Stimulated activated effector memory CD8-positive, alpha-beta T cell treated with anti-CD3 and anti-CD28 coated beads, Interleukin-12 subunit alpha, Interleukin-12 subunit beta, amount 100 ng/mL, for 72 hours (primary cell): ENCODE data around the gene SYNE3.
A peak's percentile ranks its signal among the peaks of the same experiment; 100 is the strongest.

Source experiments
- ATAC-seq: fragments of 150-1000 bp; cut with Tn5 transposase; 2 replicates; pipeline ENCODE4 v1.10.0; 2021
- DNase-seq, 2 donors: peaks; one replicate each; pipeline ENCODE4 v3.0.0; 2021 to 2022; ENCODE audit warnings: low spot score in 2 of 2
- H3K27ac Mint-ChIP-seq: one replicate; pipeline ENCODE4 v1.8.0; 2022; ENCODE audit warnings: mild to moderate bottlenecking, mixed read lengths
- H3K36me3 Mint-ChIP-seq: one replicate; pipeline ENCODE4 v1.8.0; 2022; ENCODE audit warnings: mild to moderate bottlenecking, mixed read lengths
- H3K4me1 Mint-ChIP-seq: one replicate; pipeline ENCODE4 v1.8.0; 2022; ENCODE audit warnings: mixed read lengths
- H3K4me3 Mint-ChIP-seq: one replicate; pipeline ENCODE4 v1.8.0; 2022; ENCODE audit warnings: mild to moderate bottlenecking, mixed read lengths
- H3K9me3 Mint-ChIP-seq: one replicate; pipeline ENCODE4 v1.8.0; 2022; ENCODE audit warnings: mixed read lengths

Gene SYNE3

GRCh38 chr14:95471476-95471875, 45.0 kb downstream of the SYNE3 start:
- DNase-seq (no peak), ATAC-seq (no peak)
- H3K27ac Mint-ChIP-seq, result peak overlapping the region; percentile 71
- H3K4me1 Mint-ChIP-seq, result peaks cover 33% of the 10 kb centered on the region
- H3K4me3 Mint-ChIP-seq, result no peak overlapping the region
- peaks cover 95% of the 10 kb centered on the region for H3K36me3 Mint-ChIP-seq
- no peaks in the 10 kb centered on the region for H3K9me3 Mint-ChIP-seq

DNA sequence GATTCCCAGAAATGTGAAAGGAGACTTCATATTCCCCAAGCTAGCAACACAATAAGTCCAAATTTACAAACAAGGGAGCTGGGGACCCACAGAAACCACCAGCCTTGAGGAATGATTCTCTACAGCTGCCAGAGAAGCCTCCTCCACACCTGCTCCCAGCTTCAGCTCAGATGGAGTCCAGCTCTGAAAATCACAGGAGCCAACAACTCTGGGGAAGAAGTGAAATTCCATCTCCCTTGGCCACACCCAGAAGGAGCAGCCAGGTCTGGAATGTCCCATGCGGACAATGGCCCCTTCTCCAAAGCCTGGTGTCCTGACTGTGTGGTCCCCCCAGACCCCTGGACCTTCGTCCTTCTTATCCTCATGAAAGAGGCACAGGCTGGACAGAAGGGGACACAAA, 45.4 kb downstream of the SYNE3 start:
- Mint-ChIP-seq H3K4me3 (no peak overlapping the region), H3K4me1 (peaks cover 34% of the 10 kb centered on the region), H3K36me3 (peaks cover 93% of the 10 kb centered on the region), H3K27ac (peak overlapping the region; percentile 71), H3K9me3 (no peaks in the 10 kb centered on the region)
- DNase-seq, result no peak
- no peak for ATAC-seq

DNA sequence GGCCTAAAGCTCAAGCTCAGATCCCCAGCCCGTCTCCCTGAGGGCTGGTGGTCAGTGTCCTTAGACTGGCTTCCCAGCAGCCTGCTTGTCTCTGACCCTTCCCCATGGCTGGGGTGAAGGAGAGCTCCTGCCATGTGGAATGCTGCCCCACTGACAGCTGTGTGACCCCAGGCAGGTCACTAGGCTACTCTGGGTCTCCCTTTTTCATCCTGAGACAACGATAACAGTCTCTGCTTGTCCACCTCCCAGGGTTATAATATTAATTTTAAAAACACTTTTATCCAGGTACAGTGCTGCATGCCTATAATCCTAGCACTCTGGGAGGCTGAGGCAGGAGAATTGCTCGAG, 47.3 kb downstream of the SYNE3 start:
- Mint-ChIP-seq H3K9me3 (no peaks in the 10 kb centered on the region), H3K4me1 (peaks cover 53% of the 10 kb centered on the region), H3K27ac (no peak overlapping the region), H3K4me3 (no peak overlapping the region), H3K36me3 (peaks cover 98% of the 10 kb centered on the region)
- DNase-seq (no peak), ATAC-seq (no peak)

- Mint-ChIP-seq H3K9me3 (no peaks in the 10 kb centered on the region), H3K4me3 (no peak overlapping the region), H3K4me1 (peaks cover 59% of the 10 kb centered on the region), H3K27ac (peak overlapping the region; percentile 50), H3K36me3 (peaks cover 98% of the 10 kb centered on the region)
- DNase-seq (no peak), ATAC-seq (no peak)
Observed at GRCh38 chr14:95468448-95469133, 47.9 kb downstream of the SYNE3 start.

GRCh38 chr14:95467657-95468056, 48.8 kb downstream of the SYNE3 start:
- peaks cover 61% of the 10 kb centered on the region for H3K4me1 Mint-ChIP-seq
- no peak for ATAC-seq
- no peaks in the 10 kb centered on the region for H3K9me3 Mint-ChIP-seq
- no peak for DNase-seq
- no peak overlapping the region for H3K4me3 Mint-ChIP-seq
- H3K36me3 Mint-ChIP-seq, result peaks cover 96% of the 10 kb centered on the region
- peak overlapping the region; percentile 50 for H3K27ac Mint-ChIP-seq

DNA sequence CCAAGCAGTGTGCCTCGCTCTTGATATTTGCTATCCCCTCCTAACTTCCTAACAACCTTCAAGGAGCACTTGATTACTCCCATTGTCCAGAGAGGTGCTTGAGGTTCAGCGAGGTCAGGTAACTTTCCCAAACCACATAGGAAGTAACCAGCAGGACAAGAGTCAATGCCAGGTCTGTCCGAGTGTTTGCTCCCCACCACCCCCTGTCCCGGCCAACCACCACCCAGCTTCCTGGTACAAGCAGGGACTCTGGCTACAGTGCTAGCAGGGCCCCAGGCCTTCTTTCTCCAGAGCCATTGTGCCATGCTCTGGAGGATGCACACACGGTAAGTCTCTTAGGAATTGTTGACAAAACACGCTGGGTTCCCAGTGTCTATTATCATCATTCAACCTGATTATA, 49.2 kb downstream of the SYNE3 start:
- H3K27ac Mint-ChIP-seq, result peak overlapping the region; percentile 50
- DNase-seq (no peak), ATAC-seq (no peak)
- H3K4me3 Mint-ChIP-seq, result no peak overlapping the region
- H3K9me3 Mint-ChIP-seq, result no peaks in the 10 kb centered on the region
- peaks cover 96% of the 10 kb centered on the region for H3K36me3 Mint-ChIP-seq
- H3K4me1 Mint-ChIP-seq, result peaks cover 61% of the 10 kb centered on the region
